Activated CD8-positive, alpha-beta memory T cell treated with anti-CD3 and anti-CD28 coated beads for 36 hours (primary cell): ENCODE data around the gene RTL10. TPM values are rescaled to one million over a fixed set of nuclear protein-coding genes. Genes with fewer than 3 reads are reported as not detected.
"Not testable (repeated sequence)": the region's sequence is repeated elsewhere in the genome, so short reads cannot be mapped to it uniquely, and the experiment has no call there.

Experiments used
- CTCF ChIA-PET: fragments of 350-600 bp; sonication (Branson Sonifier 250); formaldehyde crosslinking; loops from one replicate; lab custom pipeline; 2021; ENCODE audit warnings: antibody characterized with exemption; lab: Charles Lee
- POLR2A ChIA-PET: fragments of 350-600 bp; sonication (Branson Sonifier 250); formaldehyde crosslinking; loops from one replicate; lab custom pipeline; 2021; ENCODE audit warnings: antibody characterized with exemption; lab: Charles Lee
- total RNA-seq, 2 experiments: library from RNA; stranded (reverse); gene quantifications; one replicate each; pipeline ENCODE4 v1.2.3, GENCODE V29; 2021

RTL10 gene
- total RNA-seq, 2 experiments from 2014 or later, result 17.9 to 20.6 TPM

DNA sequence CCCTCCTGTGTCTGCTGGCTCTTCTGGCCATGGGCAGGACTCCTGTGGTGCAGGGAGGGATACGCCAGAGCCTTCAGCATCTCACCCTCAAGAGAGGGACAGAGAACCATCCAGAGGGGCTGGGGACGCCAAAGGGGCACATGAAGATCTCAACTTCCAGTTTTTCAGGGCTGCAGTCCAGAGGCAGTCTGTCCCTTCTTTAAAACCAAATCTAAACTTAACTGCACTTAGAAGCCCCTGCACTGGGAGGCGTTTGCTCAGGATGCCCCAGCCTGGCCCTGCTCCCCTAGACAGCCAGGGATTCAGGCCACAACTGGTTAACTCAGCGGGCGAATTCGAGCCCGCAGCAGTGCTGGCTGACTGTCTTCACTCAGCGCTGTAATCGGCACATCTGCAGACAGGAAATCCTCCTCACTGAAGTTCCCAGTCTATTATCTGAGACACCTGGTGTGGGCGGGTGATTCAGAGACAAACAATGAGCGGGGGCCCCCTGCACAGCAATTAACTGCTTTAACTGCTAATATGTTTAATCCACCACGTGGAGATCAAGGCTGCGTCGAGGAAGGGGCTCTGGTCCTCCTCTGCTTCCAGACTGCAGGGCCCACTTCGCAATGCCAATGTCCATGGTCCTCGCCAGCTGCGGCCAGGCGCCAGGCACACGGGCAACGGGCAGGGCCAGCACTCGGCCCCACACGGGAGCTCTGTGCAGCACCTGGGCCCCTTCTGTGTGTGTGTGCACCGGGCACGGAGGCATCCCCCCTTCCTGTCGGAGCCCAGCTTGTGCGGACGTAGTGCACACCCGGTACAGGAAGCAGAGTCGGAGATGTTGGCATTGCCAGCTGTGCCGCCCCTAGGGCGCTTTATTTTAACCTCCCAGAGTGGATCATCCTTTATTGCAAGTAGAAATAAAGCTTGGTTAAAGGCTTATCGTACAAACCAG lies 36.9 kb upstream of the RTL10 start:
- CTCF ChIA-PET, result interaction anchor here (0.7 to 1.5 kb wide), 7 partner anchors 19 to 135 kb away, joined by 3 to 5 read pairs (median 3); partner anchors contain the start of genes COMT, GNB1L, RTL10 and TXNRD2
- POLR2A ChIA-PET, result interaction anchor here (0.6 to 3.3 kb wide), 4 partner anchors 37 to 892 kb away, joined by 3 to 35 read pairs (median 3); partner anchors contain the start of genes GNB1L and RTL10

DNA sequence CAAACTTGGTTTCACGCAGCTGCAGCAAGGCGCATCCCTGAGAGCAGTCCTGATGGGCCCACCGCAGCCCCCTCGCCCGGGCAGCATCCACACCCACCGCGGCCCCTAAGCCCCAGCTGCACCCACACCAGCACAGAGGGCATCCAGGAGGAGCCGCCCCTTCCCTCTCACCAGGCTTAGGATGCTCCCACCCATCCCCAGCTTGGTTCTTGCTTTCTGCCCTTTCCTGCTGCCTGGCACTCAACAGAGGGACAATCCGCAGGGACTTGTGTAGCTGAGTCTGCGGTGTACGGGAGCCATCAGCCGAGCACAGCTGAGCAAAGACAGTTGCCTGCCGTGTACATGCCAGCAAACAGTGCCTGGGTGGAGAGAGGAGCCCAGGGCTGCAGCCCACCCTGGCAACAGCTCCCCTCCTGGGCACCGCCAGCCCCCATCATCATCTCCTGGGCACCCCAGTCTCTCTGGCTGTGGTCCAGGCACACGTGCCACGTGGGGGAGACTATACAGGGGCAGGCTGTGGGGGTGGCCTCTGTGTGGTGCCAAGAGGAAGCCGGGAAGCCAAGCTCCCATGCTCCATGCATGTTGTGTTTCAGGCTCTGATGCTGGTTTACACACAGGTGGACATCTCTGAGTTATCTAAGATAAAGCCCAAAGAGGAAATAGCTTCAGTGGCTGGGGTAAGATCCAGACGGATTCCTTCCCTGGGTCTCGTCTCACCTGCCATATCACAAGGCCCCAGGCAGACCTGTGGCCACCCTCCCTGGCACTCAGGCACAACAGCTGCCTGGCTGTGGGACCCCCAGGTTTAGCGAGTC lies 36.0 kb upstream of the RTL10 start:
- ChIA-PET CTCF (interaction anchor here (1.5 kb wide), 1 partner anchor 20 kb away, joined by 5 read pairs; no protein-coding TSS in a partner anchor), POLR2A (interaction anchor here (3.3 kb wide), 1 partner anchor 36 kb away, joined by 35 read pairs; the partner anchor contains the start of genes GNB1L and RTL10)

DNA sequence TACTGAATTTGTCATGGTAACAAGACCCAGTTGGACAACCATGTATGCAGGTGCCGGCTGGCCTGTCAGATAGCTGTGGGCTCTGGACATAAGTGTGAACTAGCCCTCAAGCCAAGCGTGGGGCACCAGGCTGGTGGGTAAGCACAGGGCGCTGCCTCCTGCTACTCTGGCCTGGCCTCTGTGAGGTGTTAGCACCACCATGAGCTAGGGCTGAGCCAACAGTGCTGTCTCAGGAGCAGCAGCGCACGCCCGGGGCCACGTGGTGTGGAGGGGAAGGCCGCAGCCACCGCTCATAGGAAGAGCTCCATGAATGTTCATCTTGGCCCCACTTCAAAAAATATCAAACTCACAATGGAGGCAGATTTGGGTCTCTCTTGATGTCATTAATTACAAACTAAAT lies 35.3 kb upstream of the RTL10 start:
- ChIA-PET POLR2A (interaction anchor here (3.3 kb wide), 1 partner anchor 35 kb away, joined by 35 read pairs; the partner anchor contains the start of genes GNB1L and RTL10), CTCF (interaction anchor here (1.2 to 1.5 kb wide), 2 partner anchors 20 to 160 kb away, joined by 3 to 5 read pairs; no protein-coding TSS in a partner anchor)

DNA sequence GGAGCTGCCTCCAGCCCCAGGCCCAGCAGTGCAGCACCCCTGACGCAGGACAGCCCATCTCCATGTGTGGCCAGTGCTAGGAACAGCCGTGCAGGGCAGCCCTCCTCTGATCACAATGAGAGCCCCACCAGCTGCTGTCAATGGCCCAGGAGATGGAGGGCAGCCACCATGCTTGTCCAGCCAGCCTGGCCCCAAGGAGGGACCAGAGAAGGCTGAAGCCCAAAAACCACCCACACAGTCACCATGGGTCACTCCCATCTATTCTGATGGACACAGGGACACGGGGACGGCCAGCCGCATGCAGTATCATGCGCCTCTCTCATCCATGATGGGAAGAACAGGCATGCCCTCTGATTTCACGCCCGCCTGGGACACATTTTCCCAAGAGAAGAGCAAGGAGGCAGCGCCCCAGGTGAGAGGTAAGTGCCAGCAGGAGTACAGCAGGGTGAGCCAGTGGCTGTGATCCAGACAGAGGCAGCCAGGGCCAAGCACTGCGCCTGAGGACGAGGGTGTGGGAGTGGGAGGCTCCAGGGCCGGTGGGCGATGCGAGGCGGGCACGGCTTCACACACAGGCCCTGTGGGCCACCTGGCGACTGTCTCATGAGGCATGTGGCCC lies 33.6 kb upstream of the RTL10 start:
- CTCF ChIA-PET, result interaction anchor here (1.0 to 1.9 kb wide), 3 partner anchors 8 to 158 kb away, joined by 4 to 5 read pairs (median 5); no protein-coding TSS in a partner anchor

DNA sequence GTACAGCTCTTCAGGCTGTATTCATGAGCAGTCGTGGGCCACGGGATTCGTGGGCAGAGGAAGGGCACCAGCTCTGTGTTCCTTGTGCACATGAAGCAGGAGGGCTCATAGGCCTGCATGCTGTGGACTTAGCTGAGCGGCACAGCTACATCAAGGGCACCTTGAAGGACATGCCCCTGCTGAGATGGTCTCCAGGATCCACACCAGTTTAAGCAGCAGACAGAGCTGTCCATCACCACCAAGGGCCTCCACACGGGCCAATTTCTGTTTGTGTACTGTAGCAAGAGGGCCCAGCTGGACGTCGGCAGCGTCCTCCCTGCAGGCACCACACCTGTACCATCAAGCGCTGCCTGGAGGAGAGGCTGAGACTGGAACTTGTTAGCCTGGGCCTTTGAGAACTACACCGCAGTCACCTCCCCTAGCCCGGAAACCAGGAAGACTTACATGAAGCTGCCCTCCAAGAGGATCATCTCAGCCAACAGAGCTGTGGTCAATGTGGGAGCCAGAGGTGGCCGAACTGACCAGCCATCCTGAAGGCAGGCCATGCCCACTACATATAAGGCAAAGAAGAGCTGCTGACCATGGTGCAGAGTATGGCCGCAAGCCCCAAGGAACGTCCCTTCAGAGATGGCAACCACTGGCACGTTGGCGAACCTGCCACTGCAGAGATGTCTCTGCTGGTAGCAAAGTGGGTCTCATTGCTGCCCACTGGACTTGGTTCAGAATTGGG lies 32.7 kb upstream of the RTL10 start:
- CTCF ChIA-PET, result interaction anchor here (1.7 to 1.9 kb wide), 2 partner anchors 9 to 157 kb away, joined by 4 to 5 read pairs; no protein-coding TSS in a partner anchor
- POLR2A ChIA-PET, result no interaction called here

More for the DNA sequence above, 33.6 kb upstream of the RTL10 start:
- POLR2A ChIA-PET, result no interaction called here

DNA sequence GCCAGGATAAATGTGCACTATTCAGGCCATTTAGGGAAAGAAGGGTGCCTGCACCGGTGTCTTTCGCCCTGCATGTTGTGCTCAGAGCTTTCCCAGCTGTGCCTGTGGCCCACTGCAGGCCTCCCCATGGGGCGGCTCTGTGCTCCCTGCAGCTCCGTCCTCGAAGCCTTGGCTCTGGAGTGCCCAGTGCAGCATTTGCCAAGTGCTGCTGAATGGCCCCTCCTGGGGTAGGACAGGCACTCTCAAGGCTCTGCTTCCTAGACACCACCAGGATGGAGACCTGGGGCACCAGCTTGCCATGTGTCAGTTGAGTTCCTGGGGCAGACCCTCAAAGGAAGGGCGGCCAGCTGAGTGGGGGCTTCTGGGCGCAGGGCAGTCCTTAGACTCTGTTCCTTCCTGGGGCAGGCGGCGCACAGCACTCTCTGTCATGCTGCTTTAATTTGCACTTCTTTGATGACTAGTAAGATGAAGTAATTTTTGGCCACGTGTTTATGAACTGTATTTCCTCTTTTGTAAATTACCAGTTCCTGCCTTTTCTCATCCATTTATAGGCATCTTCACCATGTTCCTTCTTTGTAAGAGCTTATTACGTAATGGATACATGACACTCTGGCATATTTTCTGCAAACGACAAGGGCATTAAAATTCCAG lies 32.1 kb upstream of the RTL10 start:
- POLR2A ChIA-PET, result no interaction called here
- CTCF ChIA-PET, result interaction anchor here (1.7 to 2.7 kb wide), 3 partner anchors 10 to 156 kb away, joined by 4 to 10 read pairs (median 5); no protein-coding TSS in a partner anchor

DNA sequence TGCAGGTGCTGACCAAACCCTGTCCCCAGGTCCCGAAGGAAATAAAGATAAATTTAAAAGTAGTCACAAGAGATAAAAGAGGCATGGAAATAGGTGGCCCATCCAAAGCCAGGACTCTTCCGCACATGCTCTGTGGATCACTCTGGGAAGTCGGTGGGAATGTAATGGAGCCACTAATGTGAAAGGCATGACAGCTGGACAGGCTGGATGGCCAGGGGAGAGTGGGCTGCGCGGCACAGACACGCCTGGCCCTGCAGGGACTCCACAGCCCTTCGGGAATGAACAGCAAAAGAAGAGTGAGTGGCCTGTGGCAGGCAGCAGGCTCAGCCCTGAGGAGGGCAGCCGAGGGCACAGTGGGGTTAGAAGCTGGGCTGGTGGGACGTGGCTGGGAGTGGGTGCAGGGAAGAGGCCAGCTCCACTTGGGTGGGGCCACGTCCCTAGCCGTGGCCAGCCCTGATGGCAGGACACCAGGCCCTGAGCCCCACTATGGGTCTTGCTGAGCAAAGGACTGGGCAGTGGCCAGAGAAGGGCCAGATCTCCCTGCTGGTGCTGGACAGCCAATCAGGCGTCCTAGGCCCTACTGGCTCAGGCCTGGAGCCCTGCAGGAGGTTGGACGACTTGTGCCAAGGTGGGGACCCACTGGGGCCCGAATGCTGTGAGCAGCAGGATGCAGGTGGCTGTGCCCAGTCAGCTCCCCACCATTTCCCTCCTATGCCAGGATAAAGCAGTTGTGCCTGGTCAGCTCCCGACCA lies 31.3 kb upstream of the RTL10 start:
- CTCF ChIA-PET, result interaction anchor here (1.9 to 2.7 kb wide), 2 partner anchors 11 to 155 kb away, joined by 4 to 10 read pairs; no protein-coding TSS in a partner anchor
- POLR2A ChIA-PET, result no interaction called here

DNA sequence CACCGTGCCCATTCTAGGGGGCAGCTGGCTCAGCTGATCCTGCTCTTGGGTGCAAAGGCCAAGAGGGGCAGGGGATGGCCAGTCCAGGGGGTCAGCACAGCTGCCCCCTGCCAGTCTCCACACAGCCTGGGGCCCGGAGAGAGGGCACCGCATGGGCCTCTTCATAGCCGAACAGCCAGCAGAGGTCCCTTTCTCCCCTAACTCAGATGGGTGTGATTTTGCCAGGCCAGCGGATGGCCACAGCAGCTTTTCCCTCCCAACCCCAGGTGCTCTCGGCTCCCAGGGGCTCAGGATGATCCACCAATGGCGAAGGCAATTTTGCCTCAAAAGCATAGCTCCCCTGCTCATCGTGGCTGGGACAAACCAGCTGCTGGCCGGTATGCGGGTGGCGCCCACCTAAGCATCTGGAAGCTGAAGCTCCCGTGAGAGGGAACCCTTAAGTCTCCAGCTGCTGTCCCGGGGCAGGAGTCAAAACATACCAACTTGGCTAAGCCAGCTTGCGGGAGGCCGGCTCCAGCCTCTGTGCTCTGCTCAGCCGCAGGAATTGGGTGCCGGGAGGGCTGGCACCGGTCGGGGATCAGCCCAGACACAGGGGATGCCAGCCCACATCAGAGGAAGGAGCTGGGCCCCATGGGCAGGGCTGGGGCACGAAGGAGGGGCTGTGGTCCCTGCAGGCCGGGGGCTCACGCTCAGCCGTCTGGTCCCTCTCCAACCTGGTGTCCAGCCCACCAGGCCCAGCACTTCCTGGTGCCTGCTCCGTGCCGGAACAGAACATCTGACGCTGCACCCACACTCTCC lies 30.5 kb upstream of the RTL10 start:
- ChIA-PET CTCF (interaction anchor here (2.7 kb wide), 1 partner anchor 155 kb away, joined by 10 read pairs; no protein-coding TSS in a partner anchor), POLR2A (interaction anchor here (0.5 kb wide), 1 partner anchor 25 kb away, joined by 3 read pairs; no protein-coding TSS in a partner anchor)

DNA sequence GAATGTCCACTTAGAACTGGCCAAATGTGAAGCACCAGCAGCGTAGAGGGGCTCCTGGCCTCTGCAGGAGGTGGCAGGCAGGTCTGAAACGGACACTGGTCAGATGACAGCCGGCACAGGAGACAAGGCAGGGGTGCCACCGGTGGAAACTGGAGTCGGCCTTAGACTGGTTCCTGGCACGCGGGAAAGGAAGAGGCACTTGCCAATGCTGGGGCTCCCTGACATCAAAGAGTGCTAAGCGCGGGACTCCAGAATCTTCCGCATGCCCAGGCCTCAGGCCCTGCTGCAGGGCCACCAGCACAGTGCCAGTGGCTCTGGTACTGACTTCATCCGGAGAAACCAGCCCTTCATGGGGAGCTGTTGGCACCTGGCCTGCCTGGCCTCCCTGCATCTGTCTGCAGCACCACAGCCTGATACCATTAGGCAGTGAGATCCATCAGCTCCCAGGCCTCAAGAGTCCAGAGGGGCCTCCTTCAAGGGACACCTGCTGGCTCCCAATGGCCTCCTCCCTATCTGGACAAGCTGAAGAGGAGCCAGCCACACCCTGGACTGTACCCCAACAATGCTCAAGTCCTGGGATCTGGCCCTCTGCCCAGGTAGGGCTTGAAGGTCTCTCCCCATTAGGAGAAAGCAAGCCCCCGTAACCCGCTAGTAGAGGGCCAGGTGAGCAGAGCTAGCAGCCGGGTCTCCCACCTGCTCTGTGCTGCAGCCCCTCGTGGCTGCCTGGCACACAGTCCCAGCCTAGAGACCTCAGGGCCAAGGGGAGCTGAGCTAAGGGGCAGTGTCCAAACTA lies 29.7 kb upstream of the RTL10 start:
- POLR2A ChIA-PET, result interaction anchor here (0.5 kb wide), 1 partner anchor 26 kb away, joined by 3 read pairs; no protein-coding TSS in a partner anchor
- CTCF ChIA-PET, result interaction anchor here (2.7 kb wide), 1 partner anchor 154 kb away, joined by 10 read pairs; no protein-coding TSS in a partner anchor

DNA sequence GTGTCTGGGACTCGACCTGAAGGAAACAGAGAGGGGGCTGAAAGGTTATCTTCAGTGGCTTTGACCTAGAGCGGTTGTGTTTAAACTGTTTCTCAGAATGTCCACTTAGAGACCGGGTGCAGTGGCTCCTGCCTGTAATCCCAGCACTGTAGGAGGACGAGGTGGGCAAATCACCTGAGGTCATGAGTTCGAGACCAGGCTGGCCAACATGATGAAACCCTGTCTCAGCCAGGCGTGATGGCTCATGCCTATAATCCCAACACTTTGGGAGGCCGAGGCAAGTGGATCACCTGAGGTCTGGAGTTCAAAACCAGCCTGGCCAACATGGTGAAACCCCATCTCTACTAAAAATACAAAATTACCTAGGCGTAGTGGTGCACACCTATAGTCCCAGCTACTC lies 28.8 kb upstream of the RTL10 start:
- CTCF ChIA-PET, result interaction anchor here (0.7 kb wide), 1 partner anchor 29 kb away, joined by 3 read pairs; no protein-coding TSS in a partner anchor
- POLR2A ChIA-PET, result not testable (repeated sequence)

DNA sequence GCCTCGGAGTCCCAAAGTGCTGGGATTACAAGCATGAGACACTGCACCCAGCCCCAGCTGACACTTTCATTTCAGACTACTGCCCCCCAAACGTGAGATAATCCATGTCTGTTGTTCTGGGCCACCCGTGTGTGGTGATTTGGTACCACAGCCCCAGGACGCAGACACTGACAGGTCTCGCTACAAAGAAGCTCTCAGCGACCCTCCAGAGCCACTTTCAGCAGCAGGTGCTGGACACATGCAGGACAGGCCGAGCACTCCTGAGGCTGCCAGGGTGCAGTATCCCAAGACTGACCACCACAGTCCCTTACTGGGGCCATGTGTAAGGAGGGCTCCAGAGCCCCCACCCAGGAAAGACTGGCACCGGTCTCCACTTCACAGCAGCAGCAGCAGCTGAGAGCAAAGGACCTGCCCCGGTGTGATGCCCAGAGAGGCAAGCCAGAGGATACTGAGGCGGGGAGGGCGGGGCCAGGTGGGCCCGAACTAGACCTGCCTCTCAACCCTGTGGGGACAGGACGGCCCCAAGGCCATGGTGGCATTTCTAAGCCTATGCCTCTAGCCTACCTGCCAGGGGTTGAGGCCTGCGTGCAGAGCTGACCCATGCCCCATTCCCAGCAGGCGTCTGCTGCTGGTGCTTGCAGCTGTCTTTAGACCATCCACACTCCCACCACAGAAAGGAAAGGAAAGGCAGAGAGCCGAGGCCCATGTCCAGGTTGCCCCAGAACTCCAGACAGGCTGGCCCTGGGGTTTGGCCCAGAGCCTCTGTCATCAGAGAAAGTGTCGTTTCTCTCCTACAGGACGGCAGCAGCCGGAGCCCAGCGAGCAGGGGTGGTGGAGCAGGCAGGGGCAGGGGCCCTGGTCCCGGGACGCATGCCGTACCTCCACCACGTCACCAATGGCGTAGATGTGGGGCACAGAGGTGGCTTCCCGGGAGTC lies 28.0 kb upstream of the RTL10 start:
- ChIA-PET POLR2A (no interaction called here), CTCF (interaction anchor here (0.5 to 0.7 kb wide), 2 partner anchors 29 to 889 kb away, joined by 3 read pairs; no protein-coding TSS in a partner anchor)

DNA sequence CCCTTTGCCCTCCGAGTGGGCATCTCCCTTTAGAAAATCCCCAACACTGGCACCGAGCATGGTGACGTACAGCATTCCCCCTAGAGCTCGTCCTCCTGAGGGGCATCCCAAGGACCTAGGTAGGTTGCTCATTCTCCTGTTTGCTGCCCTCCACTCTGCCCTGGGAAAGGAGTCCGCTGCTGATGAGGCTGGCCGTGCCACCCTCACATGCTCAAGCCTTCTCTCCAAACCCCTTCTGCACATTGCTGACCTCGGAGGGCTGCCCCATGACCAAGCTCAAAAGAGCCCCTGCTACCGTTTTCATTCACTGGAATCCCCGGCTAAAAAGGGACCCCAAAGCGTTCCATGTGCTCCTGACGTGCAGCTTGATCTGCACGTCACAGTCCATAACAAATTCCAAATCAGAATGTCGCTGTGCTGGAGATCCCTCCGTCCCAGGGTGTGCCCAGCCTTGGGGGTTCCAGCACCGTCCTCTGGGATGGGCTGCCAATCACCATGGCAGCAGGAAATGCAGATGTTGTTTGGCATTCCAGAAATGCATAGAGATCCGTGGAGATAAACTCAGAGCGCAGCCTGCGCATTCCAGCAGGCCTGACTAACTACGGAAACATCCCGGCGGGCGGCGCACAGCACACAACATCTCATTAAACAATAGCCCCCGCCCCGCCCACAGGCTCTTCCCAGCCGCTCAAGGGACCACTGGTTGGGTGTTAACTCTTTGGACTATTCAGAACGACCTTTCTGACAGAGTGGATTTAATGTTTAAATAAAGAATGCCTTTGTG lies 26.3 kb upstream of the RTL10 start:
- ChIA-PET POLR2A (no interaction called here), CTCF (no interaction called here)
